HG03066 (cell line): ENCODE data around the gene NFRKB.
A peak's percentile ranks its signal among the peaks of the same experiment; 100 is the strongest.

Source experiments
- ATAC-seq: cut with Tn5 transposase; IDR thresholded peaks from one replicate; pipeline ENCODE4 v1.9.1; 2021; ENCODE audit warnings: low read depth; ENCODE audit not compliant: unreplicated experiment

Gene NFRKB

DNA sequence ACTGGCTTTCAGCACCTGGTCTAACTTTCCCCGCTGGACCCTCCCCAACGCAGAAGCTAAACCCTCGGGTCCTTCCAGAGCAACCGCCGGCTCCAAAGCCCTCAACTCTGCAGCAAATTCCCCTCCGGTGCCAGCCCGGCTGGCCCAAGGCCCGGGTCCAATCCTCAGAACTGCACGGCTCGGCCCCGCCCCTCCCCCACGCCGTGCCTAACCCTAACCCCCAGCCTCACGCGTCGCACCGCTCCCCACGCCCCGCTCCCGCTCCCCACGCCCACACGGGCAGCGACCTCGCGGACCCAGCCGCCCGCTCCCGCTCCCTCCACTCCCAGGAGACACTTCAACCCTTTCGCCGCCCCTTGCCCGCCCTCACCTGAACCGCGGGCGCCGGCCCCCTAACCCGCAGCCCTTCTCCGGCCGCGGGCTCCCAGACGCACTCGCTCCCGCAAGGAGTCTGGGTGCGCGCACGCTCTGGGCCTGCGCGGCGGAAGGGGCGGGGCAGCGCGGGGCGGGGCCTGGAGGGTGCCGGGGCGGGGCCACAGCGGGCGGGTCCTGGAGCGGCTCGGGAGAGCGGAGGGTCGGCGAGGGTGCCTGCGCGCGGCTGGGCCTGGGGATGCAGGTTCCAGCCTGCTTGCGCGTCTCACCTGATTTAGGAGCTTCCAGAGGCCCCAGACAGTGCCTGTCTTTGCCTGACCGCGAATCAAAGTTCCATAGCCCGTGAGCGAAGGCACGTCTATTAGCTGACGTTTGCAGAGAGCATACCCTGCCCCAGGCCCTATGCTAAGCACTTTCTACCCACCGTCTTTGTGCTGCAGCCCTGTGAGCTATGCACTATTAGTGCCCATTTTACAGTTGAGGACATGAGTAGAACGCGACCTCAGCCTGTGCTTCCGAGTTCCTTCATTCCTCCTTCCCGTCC lies at the start of gene NFRKB:
Gene NFRKB (minus strand): TSS at position 453 of the 916 bp plus-strand sequence. CDS start 2,729 bp downstream, outside the sequence.
- peak; percentile 94 for ATAC-seq

DNA sequence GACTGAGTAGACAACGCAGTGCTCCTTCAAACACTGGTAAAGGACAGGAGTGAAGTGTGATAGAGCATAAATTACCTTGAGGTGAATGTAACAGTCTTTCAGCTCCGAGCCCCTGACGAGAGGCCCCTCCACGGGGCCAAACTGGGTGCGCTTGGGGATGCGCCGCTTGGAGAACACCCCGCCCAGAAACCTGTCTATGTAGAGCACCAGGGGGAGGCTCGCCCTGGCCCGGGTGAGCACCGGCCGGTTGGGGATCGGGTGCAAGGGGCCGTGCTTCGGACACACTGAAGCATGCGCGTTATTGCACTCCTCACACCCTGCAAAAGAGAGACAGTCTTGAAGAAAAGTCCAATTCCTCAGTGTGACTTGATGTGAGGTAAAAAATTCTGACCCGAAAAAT lies 49.3 kb upstream of the NFRKB start:
- no peak for ATAC-seq

DNA sequence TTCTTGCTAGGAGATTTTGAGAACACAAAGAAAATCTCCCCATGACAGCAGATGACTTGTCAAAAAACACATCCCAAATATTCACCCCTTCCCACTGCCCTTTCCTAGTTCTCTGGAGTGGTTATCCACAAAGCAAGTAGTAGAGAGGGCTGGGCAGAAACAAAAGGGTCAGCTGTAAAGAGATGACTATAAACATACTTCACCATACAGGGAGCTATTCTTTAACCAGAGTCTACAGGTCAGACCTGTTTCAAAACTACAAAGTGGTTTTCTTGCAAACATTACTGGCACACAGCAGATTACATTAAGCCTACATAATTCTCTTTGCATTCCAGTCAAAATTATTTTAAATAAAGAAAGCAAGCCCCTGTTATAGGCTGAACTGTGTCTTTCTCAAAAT lies 47.7 kb upstream of the NFRKB start:
- no peak for ATAC-seq

DNA sequence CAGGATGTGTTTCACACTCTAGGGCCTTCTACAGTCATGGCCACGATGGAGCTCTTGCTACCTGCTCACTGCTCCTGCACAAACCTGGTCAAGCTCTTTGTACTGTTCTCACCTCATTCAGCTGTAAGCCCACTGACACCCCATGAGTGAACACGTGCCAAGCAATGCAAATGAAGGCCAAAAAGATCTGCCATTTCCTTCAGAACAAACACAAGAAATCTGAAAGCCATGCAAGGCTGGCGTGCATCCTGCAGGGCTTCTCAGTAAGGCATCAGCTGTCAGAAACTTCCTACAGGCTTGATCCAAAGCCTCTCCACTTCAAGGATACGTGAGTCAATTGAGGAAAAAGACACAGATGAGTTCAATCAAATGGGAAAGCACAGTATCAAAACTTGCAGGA lies 44.1 kb upstream of the NFRKB start:
- ATAC-seq: no peak

DNA sequence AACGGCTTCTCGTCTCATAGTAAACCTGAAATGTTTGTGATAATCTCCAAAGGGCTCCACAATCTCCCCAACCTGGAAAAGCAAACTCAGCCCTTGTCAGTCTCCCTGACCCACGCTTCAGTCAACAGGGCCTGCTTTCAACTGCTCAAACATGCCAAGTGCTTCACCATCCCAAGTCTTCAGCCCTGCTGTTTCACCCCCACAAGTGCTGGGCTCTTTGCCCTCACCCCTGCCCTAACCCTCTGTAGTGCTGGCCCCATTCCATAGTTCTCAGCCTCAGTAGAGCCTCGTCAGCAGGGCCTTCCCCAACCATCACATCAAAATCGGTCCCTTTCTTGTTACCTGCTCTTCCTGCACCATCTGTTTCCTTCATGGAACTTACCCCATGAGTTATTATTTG lies 43.4 kb upstream of the NFRKB start:
- ATAC-seq: no peak

DNA sequence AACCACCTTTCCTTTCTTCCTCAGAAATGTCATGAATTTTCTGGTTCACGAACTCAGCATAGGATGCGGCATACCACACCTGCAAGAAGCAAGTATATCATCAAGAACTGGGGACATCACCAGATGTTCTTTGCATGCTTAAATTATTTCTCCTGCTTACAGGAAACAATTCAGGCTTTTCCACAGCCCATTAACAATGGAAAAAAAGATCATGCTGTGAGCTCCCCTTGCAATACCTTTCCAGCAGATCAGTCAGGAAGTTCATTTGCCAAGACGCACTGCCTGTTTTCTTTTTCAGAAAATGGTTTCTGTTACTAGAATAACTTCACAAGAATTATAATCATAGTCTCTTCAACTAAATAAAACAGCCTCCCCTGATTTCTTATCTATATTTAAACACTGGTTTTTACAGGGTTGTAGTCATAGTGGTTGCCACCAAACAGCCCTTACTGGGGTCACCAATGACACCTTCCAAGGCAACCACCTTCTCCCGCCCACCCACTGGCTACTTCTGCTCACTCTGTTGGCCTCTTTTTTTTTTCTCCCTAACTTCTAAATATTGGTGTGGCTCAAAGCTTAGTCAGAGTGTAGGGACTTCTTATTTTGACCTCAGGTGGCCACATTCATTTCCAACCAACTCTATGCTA lies 42.3 kb upstream of the NFRKB start:
- no peak for ATAC-seq

DNA sequence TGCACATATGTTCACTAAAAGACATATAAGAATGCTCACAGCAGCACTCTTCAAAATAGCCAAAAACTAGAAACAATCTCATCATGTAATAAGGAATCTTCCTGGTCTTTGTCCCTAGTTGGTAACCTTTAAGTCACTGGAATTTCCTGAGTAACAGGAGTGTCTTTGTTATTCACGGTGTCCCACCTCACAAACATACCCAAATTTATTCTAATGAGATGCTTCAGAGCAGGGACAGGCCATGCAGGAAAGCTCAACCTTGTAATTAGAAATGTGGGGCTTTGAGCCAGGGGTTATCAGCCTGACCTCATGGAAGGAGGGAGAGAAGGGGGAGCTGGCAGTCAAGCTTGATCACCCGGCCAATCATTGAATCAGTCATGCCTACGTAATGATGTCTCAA lies 40.3 kb upstream of the NFRKB start:
- no peak for ATAC-seq

DNA sequence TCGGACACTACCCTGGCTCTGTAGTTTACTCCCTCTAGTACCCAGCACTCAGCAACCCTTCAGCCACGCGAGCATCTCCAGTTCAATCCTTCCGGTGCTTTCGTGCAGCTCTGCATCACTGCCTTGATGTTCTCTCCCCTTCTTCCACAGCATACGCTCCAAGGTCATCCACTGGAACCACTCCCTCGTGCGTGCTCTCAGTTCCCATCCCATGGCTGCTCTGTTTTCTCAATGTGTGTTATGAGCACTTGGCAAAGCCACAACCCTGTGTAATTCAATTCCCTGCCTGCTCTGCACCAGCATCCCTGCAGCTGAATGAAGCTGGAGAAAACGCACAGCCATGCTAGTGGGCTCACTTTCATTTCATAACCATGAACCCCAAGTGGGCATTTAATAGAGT lies 38.5 kb upstream of the NFRKB start:
- ATAC-seq: no peak

DNA sequence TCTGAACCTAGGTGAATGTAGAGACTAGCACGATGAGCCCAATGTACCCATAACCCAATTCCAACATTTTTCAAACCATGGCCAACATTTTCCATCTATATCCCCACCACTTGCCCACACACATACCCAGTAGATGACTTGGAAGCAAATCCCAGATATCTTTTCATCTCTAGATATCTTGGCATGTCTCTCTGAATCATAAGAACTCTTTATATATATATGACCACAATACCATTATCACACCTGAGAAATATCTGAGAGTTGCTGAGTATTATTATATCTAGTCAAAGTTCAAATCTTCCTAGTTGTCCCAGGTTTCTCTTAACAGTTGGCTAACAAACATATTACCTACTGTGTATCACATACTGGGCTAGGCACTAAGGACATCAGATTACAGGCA lies 37.9 kb upstream of the NFRKB start:
- no peak for ATAC-seq

DNA sequence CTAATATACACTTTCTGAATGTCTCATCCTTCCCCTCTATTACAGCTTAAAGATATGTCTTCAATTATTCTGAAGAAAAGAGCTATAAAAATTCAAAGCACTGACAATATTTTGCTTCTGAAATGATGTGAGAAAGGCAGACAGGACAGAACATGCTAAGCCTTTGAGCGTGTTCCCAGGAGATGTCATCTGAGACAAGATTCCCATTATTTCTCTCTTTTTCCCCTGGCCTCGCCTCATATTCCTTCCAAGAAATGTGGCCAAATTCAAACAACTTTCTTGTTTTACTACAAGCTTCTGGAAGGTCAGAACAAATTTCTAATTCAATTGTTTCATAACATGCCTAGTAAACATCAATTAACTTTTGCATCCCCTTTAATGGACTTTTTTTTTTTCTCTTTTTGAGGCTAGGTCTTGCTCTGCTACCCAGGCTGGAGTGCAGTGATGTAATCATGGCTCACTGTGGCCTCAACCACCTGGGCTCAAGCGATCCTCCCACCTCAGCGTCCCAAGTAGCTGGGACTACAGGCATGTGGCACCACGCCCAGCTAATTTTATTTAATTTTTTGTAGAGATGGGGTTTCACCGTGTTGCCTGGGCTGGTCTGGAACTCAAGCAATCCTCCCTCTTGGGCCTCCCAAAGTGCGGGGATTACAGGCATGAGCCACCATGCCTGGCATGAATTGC lies 37.1 kb upstream of the NFRKB start:
- ATAC-seq: no peak

DNA sequence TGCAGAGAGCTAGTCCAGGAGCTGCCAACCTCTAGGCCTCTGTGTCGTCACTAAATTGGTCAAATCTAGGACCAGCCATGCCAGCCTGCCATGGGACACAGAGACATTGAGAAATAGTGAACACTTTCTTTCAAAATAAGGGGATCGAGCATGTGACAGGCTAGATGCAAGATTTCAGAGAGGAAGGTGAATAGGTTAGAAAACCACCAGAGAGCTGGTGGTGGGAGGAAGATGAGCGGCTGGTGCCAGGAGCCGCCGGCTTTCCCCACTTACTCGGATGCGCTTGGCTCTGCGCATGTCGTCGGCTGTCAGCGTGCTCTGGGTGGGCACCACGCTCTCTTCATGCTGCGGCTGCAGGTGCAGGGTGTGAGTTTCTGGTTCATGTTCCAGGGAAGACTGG lies 35.4 kb upstream of the NFRKB start:
- ATAC-seq: no peak

DNA sequence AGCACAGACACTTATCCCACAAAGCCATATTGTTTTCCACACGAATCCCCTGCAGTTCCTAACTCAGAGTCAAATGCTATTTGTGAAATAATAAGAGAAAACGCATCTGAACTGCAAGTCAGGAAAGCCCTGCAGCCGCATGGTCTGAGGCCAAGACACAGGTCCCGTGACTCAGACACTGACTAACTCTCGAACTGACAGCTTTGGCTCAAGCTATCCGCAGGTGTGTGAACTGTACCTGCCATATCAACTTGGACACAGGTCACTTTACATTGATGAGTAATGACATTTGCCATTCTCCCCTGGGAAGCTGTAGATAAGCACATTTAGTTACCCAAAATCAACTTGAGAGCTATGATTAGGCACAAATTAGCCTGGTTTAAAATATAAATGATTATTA lies 34.9 kb upstream of the NFRKB start:
- ATAC-seq: no peak

DNA sequence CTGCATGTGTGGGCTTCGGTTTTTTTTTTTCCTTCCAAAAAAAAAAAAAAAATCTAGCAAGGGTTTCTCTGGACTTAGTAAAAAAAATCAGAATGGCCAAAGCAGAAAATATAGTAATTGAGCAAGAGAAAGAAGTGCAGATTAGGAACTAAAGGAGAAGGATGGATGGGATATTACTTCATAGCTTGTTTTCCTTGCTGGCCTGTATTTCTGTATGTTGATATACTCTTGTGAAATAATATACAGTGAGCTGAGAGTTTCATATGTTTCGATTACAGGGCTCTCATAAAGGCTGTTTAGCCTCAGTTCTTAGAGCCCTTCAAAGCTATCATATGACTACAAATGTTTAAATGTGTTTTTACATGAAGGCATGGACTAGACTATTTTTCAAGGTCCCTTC lies 34.3 kb upstream of the NFRKB start:
- ATAC-seq: no peak

DNA sequence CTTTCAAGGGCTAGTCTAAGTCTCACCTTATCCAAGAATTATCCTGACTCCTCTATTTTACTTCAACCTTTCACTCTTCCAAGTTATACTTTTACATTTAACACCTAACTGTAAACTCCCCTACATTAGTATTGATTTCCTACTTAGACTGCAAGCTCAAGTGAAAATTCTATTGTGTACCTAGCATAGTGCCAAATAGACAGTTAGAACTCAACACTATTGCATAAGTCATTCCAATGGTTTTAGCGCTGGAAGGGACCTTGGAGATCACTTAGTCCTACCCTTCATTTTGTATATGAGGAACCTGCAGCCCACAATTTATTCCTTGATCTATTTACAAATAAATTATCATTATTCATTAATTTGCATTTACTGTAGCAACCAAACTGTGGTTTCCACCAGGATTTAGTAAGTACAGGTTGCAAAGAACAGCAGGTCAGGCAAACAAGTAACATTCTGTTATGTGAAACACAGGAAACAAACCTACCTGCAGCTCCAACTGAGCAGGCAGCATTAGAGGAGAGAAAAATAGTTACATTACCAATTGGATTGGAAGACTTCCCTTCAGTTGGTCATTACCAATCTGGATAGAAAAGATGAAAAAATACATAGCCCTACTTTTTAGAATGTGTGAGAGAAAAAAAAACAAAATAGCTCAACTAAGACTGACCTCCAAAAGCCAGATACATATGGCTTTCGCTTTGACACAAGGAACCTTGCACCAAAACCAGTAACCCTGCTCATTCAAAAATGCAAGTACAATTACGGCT lies 33.7 kb upstream of the NFRKB start:
- no peak for ATAC-seq

DNA sequence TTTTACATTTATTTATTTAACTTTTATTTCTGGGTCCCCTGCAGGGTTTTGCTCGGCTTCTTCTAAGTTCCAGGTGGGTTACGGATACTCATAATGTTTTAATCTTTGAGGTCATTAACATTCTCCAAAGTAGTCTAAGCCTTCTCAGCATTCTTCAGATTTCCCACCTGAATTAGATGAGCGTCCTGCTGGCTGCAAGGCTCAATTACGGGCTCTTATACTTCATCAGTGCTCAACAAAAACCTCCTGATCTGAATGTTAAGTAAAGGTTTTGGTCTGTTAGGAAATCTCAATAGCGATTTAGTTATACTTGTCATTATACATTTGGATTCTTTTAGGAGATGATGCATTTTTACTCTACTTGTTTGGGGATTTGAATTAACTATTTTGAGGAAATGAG lies 27.3 kb upstream of the NFRKB start:
- ATAC-seq: no peak

DNA sequence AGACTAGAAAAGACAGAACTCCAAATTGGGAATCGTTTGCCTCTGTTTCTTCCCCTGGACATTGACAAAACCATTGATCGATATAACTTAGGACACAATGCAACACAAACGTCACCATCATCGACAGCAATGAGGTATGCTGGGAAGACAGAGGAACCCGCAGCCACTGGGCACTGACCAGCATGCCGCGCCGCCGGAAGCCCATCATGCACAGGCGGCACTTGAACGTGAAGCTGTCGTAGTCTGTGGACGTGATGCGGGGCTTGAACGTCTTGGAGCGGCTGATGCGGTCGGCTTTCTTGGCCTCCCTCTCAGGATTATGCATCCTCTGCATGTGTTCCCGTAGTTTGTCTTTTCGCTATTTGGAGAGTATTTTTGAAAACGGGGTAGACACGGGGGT lies 23.0 kb upstream of the NFRKB start:
- ATAC-seq: no peak

DNA sequence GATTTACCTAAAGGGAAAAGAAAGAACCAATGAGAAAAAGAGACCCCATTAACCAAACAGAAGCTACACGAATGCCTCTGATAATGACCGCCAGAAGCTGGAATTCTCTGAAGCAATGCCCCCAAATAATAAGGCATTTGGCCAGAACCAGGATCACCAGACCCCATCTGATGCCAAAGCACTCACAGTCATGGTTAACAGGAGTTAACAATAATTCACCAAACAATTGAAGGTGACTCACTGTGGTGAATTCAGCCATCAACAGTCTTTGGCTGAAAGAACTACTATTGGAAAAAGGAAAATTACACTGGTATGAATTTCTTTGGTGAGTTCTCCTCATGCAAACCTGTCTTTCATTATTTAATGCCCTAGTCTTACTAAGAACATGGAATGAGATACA lies 21.9 kb upstream of the NFRKB start:
- ATAC-seq: no peak

DNA sequence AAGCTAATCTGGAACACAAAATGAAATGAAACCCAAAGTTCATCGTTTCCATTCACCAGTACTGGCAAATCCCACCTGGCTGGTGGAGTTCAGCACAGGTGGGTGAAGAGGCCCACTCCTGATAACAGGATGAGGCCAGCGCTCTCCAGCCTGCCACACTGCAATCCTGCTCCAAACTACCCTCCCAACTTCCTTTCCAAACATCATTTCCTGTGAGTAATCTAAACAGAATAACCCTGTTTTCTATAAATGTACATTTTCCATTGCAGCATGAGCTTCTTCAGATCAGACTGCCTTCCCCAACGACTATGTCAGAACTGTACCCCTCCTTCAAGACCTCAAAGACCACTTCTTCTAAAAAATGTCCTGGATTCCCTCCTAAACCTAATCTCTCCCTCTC lies 15.9 kb upstream of the NFRKB start:
- ATAC-seq: no peak

DNA sequence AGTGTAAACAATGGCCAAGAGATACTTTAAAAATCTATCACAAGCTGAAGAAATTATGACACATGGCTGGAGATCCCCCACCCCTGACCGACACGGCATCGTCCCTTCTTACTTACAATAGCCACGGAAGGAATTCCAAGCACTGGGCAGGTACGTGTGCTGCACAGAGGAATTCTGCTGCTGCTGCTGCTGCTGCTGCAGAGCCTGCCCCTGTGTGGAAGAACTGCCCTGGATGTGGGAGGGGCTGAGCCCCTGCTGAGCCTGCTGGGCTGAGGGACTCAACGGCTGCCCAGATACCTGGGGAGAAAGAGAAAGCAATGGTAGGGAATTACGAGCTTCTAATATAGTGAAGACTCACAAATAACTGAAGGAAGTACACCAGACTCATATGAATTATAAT lies 15.0 kb upstream of the NFRKB start:
- ATAC-seq: no peak

DNA sequence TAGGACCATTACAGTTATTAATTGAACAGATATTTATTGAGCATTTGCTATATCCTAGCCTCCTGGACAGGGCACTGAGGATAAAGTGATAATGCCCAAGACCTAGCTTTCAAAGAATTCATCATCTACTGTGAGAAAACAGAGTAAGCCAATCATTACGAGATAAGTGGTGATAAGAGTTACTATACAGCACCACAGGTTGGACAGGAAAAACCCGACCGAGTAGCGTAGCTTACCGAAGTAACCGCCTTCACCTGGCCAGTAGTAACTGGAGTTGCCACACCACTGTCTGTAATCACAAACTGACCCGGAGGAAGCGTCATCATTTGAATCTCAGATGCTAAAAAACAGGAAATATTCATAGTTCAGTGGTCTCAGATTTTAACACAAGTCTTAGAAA lies 10.0 kb upstream of the NFRKB start:
- ATAC-seq: no peak

DNA sequence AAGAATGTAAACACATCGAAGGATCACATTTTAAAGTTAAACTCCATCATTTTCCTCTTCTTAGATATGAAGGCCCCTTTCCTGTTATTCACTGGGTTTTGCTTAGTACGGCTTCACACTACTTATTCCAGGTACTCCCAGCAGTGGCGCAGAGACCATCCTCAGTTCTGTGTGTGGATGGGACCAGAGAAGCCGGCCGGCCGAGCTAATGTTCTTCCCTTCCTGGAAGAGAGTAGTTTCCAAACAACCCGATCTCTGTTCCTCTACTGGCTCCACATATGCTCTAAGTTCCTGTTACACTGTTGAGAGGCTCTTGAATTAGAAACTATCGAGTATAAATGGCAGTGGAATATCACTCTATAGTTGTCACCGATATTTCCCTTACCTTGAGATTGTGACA lies 684 bp upstream of the NFRKB start:
- no peak for ATAC-seq
